ENCODE measurements around the gene DNAH2. TPM values are rescaled to one million over a fixed set of nuclear protein-coding genes. Genes with fewer than 3 reads are reported as not detected.
A peak's percentile ranks its signal among the peaks of the same experiment; 100 is the strongest.

The DNAH2 gene
- total RNA-seq, 2 donors from 2014 or later: under 0.01 TPM; not detected in 1

GRCh38 chr17:7687072-7687907 lies 30.3 kb upstream of the DNAH2 start, which contains the start of gene TP53:
TP53 (minus strand) TSS chr17:7687490; CDS start chr17:7676594, 10,896 bp downstream.
- DNase-seq (ENCODE audit: low spot score) (peak; percentile 68), ATAC-seq (ENCODE audit: insufficient number of reproducible peaks, low FRiP score, low read depth) (peak; percentile 13)
- H3K36me3 ChIP-seq: no peaks in the 10 kb centered on the region
- no peaks in the 10 kb centered on the region for H3K9me3 ChIP-seq
- H3K27ac ChIP-seq: peak within 1 kb of the TSS; percentile 98 to 99
- peaks cover 14 to 23% of the 10 kb centered on the region in 2 donors for H3K4me1 ChIP-seq (ENCODE audit: control insufficient read depth in 1 of 2, low read depth in 2 of 2)
- peak within 1 kb of the TSS; percentile 88 for H3K4me3 ChIP-seq
- no peaks in the 10 kb centered on the region for H3K27me3 ChIP-seq (replicated peaks; ENCODE audit: insufficient read depth)
- TF ChIP-seq, protein P1, sequence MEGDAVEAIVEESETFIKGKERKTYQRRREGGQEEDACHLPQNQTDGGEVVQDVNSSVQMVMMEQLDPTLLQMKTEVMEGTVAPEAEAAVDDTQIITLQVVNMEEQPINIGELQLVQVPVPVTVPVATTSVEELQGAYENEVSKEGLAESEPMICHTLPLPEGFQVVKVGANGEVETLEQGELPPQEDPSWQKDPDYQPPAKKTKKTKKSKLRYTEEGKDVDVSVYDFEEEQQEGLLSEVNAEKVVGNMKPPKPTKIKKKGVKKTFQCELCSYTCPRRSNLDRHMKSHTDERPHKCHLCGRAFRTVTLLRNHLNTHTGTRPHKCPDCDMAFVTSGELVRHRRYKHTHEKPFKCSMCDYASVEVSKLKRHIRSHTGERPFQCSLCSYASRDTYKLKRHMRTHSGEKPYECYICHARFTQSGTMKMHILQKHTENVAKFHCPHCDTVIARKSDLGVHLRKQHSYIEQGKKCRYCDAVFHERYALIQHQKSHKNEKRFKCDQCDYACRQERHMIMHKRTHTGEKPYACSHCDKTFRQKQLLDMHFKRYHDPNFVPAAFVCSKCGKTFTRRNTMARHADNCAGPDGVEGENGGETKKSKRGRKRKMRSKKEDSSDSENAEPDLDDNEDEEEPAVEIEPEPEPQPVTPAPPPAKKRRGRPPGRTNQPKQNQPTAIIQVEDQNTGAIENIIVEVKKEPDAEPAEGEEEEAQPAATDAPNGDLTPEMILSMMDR (IDR thresholded peaks at IDR 0.05): no peak

DNA sequence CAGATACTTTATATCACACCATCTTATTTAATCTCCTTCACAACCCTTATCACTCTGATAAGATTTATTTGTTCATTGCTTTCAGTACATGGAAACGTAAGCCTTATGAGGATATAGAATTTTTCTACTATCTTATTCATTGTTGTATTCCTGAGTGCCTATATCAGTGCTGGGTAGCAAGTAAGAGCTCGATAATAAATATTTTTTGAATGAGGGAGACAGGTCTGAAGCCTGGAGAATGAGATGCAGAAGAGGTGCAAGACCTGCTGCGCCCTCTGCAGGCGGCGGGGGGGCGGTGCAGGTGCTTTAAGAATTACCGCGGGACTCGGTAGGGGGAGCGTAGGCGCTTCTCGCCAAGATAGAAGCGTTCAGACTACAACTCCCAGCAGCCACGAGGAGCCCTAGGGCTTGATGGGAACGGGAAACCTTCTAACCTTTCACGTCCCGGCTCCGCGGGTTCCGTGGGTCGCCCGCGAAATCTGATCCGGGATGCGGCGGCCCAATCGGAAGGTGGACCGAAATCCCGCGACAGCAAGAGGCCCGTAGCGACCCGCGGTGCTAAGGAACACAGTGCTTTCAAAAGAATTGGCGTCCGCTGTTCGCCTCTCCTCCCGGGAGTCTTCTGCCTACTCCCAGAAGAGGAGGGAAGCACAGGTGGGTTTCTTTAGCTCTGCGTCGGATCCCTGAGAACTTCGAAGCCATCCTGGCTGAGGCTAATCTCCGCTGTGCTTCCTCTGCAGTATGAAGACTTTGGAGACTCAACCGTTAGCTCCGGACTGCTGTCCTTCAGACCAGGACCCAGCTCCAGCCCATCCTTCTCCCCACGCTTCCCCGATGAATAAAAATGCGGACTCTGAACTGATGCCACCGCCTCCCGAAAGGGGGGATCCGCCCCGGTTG lies 29.4 kb upstream of the DNAH2 start, which contains the start of gene WRAP53:
TSS of gene WRAP53 (plus strand) at position 570 of the 900 bp plus-strand sequence. CDS start at position 742, 172 bp downstream.
- ATAC-seq (ENCODE audit: insufficient number of reproducible peaks, low FRiP score, low read depth): peak; percentile 88
- Histone ChIP-seq H3K27ac (peak within 1 kb of the TSS; percentile 98 to 99), H3K36me3 (no peaks in the 10 kb centered on the region), H3K27me3 (replicated peaks; ENCODE audit: insufficient read depth) (no peaks in the 10 kb centered on the region), H3K4me1 (ENCODE audit: control insufficient read depth in 1 of 2, low read depth in 2 of 2) (peaks cover 14 to 23% of the 10 kb centered on the region in 2 donors), H3K9me3 (no peaks in the 10 kb centered on the region), H3K4me3 (peak within 1 kb of the TSS; percentile 88)
- peak; percentile 94 for DNase-seq (ENCODE audit: low spot score)
- TF ChIP-seq, protein P1 (IDR thresholded peaks at IDR 0.05): peak; percentile 99

DNA sequence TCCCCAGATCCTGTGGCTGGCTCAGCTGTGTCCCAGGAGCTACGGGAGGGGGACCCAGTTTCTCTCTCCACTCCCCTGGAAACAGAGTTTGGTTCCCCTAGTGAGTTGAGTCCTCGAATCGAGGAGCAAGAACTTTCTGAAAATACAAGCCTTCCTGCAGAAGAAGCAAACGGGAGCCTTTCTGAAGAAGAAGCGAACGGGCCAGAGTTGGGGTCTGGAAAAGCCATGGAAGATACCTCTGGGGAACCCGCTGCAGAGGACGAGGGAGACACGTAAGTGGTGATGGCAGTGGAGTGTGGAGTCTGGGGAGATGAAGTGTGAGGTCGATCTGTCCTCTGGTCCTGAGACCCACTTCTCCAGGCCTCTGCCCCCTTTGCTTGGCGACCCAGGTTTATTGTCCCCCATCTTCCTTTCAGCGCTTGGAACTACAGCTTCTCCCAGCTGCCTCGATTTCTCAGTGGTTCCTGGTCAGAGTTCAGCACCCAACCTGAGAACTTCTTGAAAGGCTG lies 28.7 kb upstream of the DNAH2 start:
- Histone ChIP-seq H3K36me3 (no peaks in the 10 kb centered on the region), H3K27ac (peak overlapping the region; percentile 29 to 54), H3K4me1 (ENCODE audit: control insufficient read depth in 1 of 2, low read depth in 2 of 2) (peaks cover 14 to 23% of the 10 kb centered on the region in 2 donors), H3K4me3 (peak overlapping the region; percentile 88), H3K27me3 (replicated peaks; ENCODE audit: insufficient read depth) (no peaks in the 10 kb centered on the region), H3K9me3 (no peaks in the 10 kb centered on the region)
- ATAC-seq (ENCODE audit: insufficient number of reproducible peaks, low FRiP score, low read depth) (no peak), DNase-seq (ENCODE audit: low spot score) (no peak)
- TF ChIP-seq, protein P1 (IDR thresholded peaks at IDR 0.05): no peak

DNA sequence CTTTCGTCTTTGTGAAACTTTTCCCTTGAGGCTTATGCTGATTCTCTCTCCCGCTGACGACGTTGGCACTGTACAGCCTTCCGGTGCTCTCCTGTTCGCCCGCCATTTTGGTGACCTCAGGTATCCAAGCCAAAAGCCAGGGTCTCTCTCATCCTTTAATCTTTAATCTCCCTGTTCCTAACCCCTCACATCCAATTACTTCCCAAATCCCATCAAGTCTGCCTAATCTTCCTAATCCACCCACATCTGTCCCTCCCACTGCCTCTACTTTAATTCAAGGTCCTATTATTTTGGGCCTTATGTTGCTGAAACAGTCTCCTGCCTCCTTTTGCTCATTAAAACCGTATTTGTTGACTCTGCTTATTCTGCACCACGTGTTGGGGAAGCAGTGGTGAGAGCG lies 22.0 kb upstream of the DNAH2 start:
- no peak for DNase-seq (ENCODE audit: low spot score)

More for the DNA sequence above, 22.0 kb upstream of the DNAH2 start:
- Histone ChIP-seq H3K36me3 (no peaks in the 10 kb centered on the region), H3K27ac (no peak overlapping the region), H3K4me3 (no peak overlapping the region), H3K9me3 (no peaks in the 10 kb centered on the region), H3K4me1 (ENCODE audit: control insufficient read depth in 1 of 2, low read depth in 2 of 2) (no peaks in the 10 kb centered on the region), H3K27me3 (replicated peaks; ENCODE audit: insufficient read depth) (no peaks in the 10 kb centered on the region)
- no peak for ATAC-seq (ENCODE audit: insufficient number of reproducible peaks, low FRiP score, low read depth)
- TF ChIP-seq, protein P1 (IDR thresholded peaks at IDR 0.05): no peak

Data from thoracic aorta (tissue), 2 donors.